ENCODE data around the gene ADAMTS20.

- TF ChIP-seq POLR2A (IDR thresholded peaks at IDR 0.05) (no peak), POLR2AphosphoS5 (IDR thresholded peaks at IDR 0.05; ENCODE audit: insufficient read depth in 1 of 2, low read depth in 1 of 2) (no peak)
- TF ChIP-seq, protein P1, sequence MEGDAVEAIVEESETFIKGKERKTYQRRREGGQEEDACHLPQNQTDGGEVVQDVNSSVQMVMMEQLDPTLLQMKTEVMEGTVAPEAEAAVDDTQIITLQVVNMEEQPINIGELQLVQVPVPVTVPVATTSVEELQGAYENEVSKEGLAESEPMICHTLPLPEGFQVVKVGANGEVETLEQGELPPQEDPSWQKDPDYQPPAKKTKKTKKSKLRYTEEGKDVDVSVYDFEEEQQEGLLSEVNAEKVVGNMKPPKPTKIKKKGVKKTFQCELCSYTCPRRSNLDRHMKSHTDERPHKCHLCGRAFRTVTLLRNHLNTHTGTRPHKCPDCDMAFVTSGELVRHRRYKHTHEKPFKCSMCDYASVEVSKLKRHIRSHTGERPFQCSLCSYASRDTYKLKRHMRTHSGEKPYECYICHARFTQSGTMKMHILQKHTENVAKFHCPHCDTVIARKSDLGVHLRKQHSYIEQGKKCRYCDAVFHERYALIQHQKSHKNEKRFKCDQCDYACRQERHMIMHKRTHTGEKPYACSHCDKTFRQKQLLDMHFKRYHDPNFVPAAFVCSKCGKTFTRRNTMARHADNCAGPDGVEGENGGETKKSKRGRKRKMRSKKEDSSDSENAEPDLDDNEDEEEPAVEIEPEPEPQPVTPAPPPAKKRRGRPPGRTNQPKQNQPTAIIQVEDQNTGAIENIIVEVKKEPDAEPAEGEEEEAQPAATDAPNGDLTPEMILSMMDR (IDR thresholded peaks at IDR 0.05) = no peak
Measured at GRCh38 chr12:43577381-43577780, 25.4 kb upstream of the ADAMTS20 start.
